MM.1S (cell line): ENCODE data around the gene DDX50.

Source experiments
- EZH2phosphoT487 ChIP-seq: fragments of 300-600 bp; sonication (generic); IDR thresholded peaks from 2 replicates; pipeline ENCODE4 v1.6.1; 2018; ENCODE audit warnings: antibody characterized with exemption, low read length
- TF ChIP-seq, protein P1 (sequence below): fragments of 300-600 bp; sonication (generic); IDR thresholded peaks from 2 replicates; pipeline ENCODE4 v1.5.1; 2016; ENCODE audit warnings: antibody characterized with exemption, low read length, mixed read lengths

DNA sequence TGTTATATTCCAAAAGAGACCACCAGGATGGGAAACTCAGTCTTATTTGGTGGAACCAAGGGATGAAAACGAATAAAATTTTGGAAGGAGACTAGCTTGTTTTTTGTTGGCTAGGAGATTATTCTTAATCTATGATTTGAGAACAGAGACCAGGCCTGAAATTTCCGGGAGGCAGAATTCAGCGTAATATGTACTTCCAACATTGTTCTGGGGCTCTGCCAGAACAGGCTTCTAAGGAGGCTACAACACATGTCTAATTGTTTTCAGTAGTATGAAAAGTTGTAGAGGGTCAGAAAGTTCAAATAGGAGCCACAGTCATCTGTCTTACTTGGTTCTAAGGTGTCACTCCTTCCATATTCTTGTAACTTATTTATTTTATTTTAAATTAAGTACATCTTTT is 56.5 kb downstream of the DDX50 start:
- TF ChIP-seq, protein P1, sequence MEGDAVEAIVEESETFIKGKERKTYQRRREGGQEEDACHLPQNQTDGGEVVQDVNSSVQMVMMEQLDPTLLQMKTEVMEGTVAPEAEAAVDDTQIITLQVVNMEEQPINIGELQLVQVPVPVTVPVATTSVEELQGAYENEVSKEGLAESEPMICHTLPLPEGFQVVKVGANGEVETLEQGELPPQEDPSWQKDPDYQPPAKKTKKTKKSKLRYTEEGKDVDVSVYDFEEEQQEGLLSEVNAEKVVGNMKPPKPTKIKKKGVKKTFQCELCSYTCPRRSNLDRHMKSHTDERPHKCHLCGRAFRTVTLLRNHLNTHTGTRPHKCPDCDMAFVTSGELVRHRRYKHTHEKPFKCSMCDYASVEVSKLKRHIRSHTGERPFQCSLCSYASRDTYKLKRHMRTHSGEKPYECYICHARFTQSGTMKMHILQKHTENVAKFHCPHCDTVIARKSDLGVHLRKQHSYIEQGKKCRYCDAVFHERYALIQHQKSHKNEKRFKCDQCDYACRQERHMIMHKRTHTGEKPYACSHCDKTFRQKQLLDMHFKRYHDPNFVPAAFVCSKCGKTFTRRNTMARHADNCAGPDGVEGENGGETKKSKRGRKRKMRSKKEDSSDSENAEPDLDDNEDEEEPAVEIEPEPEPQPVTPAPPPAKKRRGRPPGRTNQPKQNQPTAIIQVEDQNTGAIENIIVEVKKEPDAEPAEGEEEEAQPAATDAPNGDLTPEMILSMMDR = no peak
- TF ChIP-seq EZH2phosphoT487 = no peak
